Loucy (cell line): ENCODE data around the gene RPS16.

Source experiments
- EZH2phosphoT487 ChIP-seq: fragments of 200-600 bp; IDR thresholded peaks from 2 replicates; pipeline ENCODE4 v1.6.1; 2018; ENCODE audit warnings: antibody characterized with exemption, mild to moderate bottlenecking, moderate library complexity, borderline replicate concordance
- TF ChIP-seq, protein P1 (sequence below): fragments of 200-600 bp; sonication (generic); conservative IDR thresholded peaks from 2 replicates; pipeline ENCODE4 v1.5.1; 2014; ENCODE audit warnings: mild to moderate bottlenecking, antibody characterized with exemption, low read length

DNA sequence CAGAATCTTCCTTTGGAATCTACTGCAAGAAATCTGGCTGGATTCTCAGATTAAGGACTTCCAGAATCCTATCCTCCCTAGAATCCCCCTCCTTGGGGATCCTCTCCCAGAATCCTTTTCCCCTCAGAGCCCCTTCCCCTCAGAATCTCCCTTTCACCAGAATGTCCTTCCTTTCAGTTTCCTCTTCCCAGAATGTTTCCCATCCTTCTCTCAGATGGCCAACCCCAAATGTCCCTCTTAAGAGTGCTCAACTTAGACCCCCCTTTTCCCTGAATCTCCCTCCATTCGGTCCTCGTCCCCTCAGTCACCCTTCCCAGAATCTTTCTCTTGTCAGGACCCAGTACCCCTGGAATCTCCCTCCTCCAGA lies 584 bp upstream of the RPS16 start:
- TF ChIP-seq, protein P1, sequence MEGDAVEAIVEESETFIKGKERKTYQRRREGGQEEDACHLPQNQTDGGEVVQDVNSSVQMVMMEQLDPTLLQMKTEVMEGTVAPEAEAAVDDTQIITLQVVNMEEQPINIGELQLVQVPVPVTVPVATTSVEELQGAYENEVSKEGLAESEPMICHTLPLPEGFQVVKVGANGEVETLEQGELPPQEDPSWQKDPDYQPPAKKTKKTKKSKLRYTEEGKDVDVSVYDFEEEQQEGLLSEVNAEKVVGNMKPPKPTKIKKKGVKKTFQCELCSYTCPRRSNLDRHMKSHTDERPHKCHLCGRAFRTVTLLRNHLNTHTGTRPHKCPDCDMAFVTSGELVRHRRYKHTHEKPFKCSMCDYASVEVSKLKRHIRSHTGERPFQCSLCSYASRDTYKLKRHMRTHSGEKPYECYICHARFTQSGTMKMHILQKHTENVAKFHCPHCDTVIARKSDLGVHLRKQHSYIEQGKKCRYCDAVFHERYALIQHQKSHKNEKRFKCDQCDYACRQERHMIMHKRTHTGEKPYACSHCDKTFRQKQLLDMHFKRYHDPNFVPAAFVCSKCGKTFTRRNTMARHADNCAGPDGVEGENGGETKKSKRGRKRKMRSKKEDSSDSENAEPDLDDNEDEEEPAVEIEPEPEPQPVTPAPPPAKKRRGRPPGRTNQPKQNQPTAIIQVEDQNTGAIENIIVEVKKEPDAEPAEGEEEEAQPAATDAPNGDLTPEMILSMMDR, result no peak
- no peak for TF ChIP-seq EZH2phosphoT487
